GM21367 (cell line): Measurements from ENCODE around the gene NUP42.
A peak's percentile ranks its signal among the peaks of the same experiment; 100 is the strongest.

Experiments
- ATAC-seq: cut with Tn5 transposase; IDR thresholded peaks from one replicate; pipeline ENCODE4 v1.9.1; 2021; ENCODE audit not compliant: unreplicated experiment

NUP42 gene

GRCh38 chr7:23232966-23233365 lies 51.1 kb downstream of the NUP42 start:
- no peak for ATAC-seq

DNA sequence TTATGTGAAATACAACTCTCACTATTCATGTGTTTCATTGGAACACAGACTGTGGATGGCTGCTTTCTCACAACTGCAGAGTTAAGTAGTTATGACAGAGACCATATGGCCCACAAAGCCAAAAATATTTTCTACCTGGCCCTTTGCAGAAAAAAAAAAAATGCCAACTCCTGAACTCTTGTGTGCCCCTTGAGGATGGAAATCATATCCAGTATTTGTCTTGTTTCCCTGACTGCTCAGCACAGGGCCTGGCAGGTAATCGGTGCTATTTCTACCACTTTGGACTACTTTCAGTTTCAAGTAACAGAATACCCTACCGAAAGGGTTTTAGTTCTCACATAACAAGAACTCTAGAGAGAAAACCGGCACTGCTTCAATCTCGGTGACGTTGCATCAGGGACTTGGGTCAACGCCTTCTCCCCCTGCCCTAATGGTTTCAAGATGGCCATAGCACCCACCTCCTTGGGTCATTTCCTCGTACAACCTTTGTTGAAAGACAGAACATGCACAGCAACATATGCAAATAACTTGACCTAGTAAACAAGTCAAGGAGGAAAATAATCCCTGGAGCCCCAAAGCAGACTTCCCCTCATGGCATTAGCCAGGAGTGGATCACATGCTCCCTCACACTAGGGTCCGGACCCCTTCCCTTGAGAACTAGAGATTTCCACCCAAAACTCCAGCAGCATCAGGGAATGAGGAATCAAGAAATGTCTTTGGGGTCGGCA lies 52.9 kb downstream of the NUP42 start:
- ATAC-seq = peak; percentile 54

DNA sequence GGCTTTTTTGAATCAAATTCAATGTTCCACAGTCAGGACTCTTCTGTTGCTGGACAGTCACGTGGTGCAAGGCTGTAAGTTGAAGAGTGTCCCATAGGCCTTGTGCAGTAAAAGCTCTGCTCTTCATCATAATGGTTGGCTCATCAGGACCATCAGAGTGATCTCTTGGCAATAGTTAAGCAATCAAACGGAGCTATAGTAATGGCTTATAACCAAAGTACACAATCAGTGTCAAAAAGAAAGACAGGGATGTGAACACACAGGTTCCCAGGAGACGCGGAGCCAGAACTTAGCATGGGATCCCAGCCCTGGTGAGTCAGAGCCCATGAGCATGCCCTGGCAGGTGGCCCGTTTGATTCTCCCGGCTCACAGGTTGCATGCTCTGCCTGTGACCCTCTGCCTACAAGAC lies 54.0 kb downstream of the NUP42 start:
- ATAC-seq = no peak

DNA sequence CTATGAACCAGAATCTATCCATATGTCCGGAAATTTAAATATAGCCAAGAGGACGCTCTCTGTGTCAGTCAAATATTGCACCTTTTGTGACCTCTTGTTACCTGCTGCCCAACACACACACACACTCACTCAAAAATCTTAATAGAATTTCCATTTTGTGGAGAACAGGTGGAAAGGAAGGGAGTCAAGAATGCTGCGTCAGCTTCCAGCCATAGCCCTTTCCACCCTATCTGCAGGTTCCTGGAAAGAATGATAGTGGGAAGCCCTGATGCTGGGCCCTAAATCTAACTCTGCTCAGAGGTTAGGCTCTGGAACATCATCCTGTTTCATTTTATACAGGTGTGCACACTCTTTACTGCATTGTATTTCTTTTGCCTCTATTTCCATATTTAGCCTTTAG lies 55.2 kb downstream of the NUP42 start:
- no peak for ATAC-seq

DNA sequence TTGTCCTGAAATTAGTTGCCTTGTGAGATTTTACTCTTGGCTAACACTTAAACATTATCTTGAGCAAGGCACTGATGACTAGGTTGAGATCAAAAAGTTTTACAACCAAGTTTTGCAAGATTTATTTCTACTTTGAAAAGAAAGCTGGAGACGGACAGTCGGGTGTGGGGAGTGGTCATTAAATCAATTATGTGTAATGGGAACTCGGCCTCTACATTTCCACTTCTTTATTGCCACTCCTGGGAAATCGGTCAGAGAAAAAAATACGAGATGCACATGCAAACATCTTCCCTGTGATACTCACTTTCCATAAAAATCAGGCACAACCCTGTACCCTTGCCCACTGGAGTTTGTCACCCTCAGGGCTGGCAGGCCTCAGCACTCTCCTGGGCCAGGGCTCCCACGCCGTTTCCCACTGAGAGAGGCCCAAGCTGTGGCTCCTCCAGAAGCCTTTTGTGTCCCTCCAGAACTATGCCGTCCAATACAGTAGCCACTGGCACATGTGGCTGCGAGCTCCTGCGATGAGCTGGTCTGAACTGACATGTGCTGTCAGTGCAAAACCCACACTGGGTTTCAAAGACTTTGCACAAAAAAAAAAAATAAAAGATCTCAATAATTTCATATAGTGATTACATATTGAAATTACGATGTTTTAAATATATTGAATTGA lies 57.3 kb downstream of the NUP42 start:
- ATAC-seq = no peak

DNA sequence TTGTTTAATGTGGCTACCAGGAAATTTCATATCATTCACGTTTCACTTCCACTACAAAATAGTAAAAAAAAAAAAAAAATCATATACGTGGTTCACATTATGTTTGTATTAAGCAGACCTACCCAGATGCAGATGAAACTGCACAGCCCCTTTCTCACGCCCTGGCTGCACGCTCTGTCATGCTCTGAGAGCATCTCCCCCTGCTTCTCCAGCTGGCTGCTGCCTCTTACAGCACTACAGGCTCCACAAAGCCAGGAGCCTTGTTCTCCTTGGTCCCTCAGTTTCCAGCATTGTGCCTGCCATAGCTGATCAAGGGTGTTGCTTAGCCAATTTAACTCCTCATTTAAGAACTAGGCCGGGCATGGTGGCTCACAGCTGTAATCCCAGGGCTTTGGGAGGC lies 57.9 kb downstream of the NUP42 start:
- ATAC-seq = no peak

GRCh38 chr7:23242321-23242720 lies 60.5 kb downstream of the NUP42 start:
- ATAC-seq = no peak

DNA sequence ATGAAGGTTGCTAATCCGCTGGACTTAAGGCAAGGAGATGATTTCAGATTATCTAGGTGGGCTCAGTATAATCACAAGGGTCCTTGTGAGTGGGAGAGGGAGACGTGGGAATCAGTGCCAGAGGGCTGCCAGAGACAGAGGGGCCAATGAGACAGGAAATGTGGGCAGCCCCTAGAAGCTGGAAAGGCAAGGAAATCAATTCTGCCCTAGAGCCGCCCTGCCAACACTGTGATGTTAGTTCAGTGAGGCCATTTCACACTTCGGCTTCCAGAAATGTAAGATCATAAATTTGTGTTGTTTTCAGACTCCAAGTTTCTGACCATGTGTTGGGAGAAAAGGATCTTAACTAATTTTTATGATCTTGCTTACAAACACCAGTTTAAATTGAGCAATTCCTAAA lies 61.1 kb downstream of the NUP42 start:
- ATAC-seq = no peak

DNA sequence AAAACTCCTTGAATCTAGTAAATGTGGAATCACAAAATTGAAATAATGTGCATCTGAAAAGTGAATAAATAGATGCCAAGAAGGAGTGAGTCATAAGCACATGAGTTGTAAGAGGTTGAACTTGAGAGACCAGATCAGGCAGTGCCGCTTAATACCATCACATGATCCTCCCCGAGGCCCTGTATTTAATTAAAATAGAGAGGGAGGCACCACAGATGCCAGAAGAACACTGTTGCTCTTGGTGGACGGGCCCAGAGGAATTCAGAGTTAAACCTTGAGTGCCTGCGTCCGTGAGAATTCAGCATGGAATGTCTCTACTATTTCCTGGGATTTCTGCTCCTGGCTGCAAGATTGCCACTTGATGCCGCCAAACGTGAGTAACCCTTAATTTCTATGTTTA lies 64.7 kb downstream of the NUP42 start, which contains the start of gene GPNMB:
Gene GPNMB, plus strand, starts transcription at position 221 of the 400 bp plus-strand sequence. Its CDS starts 83 bp downstream, at position 304.
- ATAC-seq = no peak

- ATAC-seq = no peak
Observed at GRCh38 chr7:23247046-23247602, 65.3 kb downstream of the NUP42 start.

- no peak for ATAC-seq
Observed at GRCh38 chr7:23247603-23248335, 65.9 kb downstream of the NUP42 start.

- ATAC-seq = no peak
Observed at GRCh38 chr7:23249486-23249885, 67.6 kb downstream of the NUP42 start.
